CD4-positive, alpha-beta T cell treated with Interleukin-15 for 1 hour (primary cell): Measurements from ENCODE around the gene RDH13.
"Not testable (repeated sequence)": the region's sequence is repeated elsewhere in the genome, so short reads cannot be mapped to it uniquely, and the experiment has no call there.

Source experiments
- DNase-seq: peaks from one replicate; pipeline ENCODE4 v3.0.0-alpha.2; 2020

RDH13 gene

GRCh38 chr19:55042688-55043087 lies 20.3 kb downstream of the RDH13 start:
- no peak for DNase-seq

- DNase-seq: no peak
These were observed 20.6 kb downstream of the RDH13 start for GRCh38 chr19:55042344-55042678.

DNA sequence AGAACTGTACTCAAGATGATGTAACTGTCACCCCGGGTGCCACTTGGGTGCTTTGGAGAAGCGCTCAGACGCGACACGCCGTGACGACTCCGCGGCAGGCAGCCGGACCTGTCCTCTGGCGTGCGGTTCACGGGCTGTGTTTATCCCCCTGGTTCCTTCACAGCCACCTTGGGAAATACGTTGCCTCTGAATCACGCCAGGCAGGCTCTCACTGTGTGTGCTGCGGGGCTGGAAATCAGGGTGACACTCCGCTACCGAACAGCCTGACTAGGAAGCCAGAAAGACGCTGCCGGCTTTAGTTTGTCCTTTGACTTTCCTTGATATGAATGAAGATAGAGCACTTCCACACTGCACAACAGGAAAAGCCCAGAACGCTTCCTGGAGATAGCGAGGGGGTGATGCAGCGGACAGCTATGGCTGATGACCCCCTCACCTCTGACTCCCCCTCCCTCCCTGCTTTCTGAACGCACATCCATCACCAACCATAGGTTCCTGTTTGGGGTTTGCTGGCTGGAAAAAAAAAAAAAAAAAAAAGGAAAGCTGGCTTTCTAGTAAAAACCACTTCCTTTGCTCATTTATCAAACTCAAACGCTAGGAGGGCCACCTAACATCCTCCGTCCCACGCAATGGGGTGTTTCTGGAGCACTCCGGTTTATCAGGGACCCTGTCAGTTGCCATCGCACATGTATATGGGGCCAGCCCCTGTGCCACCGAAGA lies 21.2 kb downstream of the RDH13 start:
- DNase-seq: no peak

DNA sequence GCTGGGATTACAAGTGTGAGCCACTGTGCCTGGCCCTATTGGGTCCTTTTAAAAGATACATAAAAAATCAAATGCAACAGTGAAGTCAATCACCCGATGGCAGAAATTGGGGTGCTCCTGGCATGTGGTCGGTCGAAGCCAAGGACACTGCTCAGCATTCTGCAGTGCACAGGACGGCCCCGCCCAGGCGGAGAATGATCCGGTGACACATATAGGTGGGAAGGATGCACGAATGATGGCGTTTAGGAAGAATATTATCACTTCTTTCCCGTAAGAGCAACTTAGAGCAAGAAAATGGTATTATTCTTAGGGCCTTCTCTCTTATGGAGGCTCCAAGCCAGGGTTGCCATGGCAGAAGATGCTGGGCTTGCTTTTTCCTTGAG lies 21.7 kb downstream of the RDH13 start:
- DNase-seq: no peak

GRCh38 chr19:55040654-55041053 lies 22.3 kb downstream of the RDH13 start:
- DNase-seq: not testable (repeated sequence)

GRCh38 chr19:55037603-55038002 lies 25.3 kb downstream of the RDH13 start:
- DNase-seq: not testable (repeated sequence)

DNA sequence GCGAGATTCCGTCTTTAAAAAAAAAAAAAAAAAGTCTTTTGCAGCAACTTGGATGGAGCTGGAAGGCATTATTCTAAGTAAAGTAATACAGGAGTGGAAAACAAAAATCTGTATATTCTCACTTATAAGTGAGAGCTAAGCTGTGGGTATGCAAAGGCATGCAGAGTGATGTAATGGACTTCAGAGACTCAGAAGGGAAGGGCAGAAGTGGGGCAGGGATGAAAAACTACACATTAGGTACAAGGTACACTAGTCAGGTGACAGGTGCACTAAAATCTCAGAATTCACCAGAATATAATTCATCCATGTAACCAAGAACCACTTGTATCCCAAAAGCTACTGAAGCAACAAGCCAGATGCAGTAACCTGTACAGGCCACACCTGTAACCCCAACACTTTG lies 26.9 kb downstream of the RDH13 start:
- no peak for DNase-seq

DNA sequence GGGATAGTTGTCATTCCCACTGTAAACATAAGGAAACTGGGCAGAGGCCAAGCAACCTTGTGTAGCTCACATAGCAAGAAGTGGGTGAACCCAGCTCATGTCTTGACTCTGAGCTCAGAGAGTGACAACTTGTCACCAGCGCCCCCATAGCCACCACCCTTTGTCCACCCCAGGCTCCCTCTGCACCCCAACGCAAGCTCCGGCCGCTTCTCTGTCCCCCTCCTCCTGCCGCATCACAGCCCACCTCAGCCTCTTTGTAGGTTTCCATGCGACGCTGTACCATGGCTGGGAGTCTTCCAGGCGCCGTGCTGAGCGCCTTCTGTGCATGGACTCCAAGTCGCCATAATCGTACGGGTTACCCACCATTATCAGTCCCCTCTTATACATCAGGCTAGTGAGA lies 28.2 kb downstream of the RDH13 start:
- no peak for DNase-seq

DNA sequence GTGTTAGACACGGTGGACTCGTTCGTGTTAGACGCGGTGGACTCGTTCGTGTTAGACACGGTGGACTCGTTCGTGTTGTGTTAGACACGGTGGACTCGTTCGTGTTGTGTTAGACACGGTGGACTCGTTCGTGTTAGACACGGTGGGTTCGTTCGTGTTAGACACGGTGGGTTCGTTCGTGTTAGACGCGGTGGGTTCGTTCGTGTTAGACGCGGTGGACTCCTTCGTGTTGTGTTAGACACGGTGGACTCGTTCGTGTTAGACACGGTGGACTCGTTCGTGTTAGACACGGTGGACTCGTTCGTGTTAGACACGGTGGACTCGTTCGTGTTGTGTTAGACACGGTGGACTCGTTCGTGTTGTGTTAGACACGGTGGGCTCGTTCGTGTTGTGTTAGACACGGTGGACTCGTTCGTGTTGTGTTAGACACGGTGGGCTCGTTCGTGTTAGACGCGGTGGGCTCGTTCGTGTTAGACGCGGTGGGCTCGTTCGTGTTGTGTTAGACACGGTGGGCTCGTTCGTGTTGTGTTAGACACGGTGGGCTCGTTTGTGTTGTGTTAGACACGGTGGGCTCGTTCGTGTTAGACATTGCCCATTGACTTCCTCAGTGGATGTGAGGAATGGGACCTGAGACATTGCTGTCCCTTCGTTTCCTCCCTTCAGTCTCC lies 29.8 kb downstream of the RDH13 start:
- DNase-seq: not testable (repeated sequence)

DNA sequence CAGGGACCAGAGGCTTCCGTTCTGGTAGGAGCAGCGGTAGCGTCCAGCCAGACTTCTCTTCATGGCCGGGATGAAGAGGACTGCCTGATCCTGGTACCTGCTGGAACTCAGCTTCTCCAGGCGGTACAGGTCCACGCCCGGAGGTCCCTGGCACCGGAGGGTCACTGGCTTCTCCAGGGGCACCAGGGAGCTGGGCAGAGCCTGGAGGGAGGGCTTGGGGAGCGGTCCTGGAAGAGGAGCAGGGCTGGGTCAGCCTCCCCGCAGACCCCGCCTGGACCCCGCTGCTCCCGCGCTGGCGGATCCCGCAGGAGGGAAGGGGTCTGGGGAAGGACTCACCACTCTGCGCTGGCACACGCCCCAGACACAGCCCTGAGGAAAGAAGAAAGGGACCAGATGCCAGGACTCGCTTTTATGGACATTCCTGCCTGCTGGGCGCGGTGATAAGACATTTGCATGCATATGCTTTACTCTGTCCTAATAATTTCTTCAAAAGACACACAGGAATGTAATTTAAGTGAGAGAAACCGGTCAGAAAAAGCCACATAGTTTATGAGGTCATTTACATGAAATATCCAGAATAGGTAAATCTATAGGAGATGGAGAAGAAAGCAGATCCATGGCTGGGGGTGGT lies 30.7 kb downstream of the RDH13 start:
- DNase-seq: no peak

DNA sequence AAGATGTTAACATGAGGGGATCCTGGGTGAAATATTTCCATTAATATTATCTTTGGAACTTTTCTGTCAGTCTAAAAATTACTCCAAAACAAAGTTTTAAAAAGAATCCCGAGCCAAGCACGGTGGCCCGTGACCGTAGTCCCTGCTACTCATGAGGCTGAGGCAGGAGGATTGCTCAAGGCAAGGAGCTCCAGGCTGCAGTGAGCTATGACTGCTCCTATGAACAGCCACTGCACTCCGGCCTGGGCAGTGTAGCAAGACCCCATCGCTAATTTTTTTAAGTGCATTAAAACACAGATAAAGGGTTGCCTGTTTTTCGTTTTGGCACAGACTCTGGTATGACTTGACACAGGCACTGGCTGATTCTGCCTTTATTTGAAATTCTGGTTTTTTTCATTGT lies 31.8 kb downstream of the RDH13 start:
- no peak for DNase-seq

DNA sequence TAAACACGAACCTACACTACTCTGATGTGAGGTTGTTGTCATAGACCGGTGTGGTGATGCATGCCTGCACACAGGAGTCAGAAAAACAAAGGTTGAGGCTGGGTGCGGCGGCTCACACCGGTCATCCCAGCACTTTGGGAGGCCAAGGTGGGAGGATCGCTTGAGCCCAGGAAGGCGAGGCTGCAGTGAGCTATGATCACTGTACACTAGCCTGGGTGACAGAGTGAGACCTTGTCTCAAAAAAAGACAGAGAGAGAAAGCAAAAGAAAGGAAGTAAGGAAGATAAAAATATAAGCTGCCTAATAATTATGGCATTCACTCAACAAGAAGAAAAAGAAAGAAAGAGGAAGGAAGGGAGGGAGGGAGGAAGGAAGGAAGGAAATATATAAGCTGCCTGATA lies 34.2 kb downstream of the RDH13 start:
- no peak for DNase-seq

DNA sequence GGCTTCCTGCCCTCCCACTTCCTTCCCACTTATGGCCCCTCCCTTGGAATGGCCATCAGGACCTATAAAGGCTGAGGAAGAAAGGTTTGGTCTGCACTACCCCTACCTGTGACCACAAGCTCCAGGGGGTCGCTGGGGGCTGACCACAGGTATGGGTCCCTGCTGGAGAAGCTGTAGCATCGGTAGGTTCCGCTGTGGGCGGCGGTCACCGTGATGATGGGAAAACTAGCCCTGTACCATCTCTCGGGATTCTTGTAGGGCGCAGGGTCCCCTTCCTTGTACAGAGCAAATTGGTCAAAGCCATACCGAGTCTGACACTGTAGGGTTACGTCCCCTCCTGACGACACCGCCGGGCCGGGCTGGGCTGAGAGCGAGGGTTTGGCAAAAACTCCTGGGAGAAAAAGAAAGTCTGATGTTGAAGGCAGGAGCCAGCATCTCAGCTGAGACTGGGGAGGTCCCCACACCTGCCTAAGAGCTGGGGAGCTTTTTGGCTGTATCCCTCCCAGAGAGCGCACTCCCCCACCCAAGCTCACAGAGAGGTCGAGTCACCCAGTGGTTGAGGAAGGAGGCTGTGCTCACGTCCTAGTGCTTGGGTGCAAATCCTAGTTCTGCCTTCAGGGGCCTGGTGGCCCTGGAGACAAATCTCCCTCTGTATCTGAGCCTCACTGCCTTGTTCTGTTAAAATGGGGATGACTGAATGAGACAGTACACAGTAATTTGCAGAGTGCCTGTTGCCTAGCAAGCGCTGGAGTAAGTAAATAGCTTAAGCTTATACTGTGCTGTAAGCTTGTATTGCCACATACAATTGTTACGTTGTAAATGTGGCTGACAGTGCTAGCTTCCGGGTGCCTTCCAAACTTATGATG lies 35.2 kb downstream of the RDH13 start:
- DNase-seq: no peak

DNA sequence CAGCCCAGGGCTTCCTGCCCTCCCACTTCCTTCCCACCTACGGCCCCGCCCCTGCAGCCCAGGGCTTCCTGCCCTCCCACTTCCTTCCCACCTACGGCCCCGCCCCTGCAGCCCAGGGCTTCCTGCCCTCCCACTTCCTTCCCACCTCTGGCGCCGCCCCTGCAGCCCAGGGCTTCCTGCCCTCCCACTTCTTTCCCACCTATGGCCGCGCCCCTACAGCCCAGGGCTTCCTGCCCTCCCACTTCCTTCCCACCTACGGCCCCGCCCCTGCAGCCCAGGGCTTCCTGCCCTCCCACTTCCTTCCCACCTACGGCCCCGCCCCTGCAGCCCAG lies 35.8 kb downstream of the RDH13 start:
- DNase-seq: not testable (repeated sequence)

GRCh38 chr19:55024111-55024510 lies 38.8 kb downstream of the RDH13 start:
- DNase-seq: no peak

GRCh38 chr19:55020351-55020750 lies 42.6 kb downstream of the RDH13 start:
- DNase-seq: not testable (repeated sequence)

DNA sequence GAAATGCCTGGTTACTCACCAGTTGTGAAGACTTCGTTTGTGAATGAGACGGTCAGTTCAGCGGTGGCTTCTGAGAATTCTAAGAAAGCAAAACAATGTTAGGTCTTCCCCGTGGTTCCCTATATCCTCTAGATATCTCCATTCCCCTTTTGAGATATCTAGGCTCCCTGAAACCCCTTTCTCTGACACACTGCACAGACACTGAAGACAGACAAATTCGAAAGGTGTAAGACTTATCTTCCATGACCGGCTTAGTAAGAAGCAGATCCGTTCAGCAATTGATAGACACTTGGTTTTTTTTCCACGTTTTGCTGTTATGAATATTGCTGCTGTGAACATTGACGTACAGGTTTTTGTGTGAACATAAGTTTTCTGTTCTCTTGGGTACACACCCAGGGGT lies 44.3 kb downstream of the RDH13 start:
- DNase-seq: no peak

GRCh38 chr19:55018216-55018615 lies 44.7 kb downstream of the RDH13 start:
- DNase-seq: no peak

- DNase-seq: no peak
These were observed 46.9 kb downstream of the RDH13 start for GRCh38 chr19:55016017-55016416.

- DNase-seq: no peak
These were observed 47.8 kb downstream of the RDH13 start for GRCh38 chr19:55015126-55015525.

DNA sequence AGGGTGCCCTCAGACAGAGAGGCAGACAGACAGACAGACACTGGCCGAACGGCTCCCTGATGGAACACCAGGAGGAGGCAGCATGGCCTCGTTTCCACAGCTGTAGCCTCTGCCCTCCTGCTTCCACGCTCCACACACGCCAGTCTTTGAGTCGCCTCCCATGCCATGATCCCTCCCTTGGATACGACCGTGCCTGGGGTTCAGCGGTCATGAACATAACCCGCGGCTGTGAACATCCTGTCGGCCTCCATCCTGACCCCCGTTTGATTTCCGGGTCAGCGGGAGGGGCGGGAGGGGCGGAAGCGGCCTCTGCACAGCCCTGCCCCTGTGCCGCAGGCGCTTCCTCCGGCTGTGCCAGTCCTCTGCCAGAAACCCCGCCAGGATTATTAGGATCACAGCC lies 48.2 kb downstream of the RDH13 start:
- DNase-seq: no peak

DNA sequence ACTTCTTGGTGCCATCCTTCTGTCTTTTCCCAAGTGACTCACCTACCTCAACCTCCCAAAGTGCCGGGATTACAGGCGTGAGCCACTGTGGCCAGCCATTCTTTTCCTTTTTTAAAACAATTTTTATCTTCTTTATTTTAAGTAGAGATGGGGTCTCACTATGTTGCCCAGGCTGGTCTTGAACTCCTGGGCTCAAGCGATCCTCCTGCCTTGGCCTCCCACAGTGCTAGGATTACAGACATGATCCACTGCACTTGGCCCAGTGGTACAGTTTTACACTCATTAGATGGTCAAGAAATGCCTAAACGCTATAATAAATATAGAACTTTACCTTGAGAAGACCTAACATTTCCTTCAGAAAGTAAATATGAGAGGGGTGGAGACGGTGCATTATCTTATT lies 49.4 kb downstream of the RDH13 start:
- DNase-seq: no peak

DNA sequence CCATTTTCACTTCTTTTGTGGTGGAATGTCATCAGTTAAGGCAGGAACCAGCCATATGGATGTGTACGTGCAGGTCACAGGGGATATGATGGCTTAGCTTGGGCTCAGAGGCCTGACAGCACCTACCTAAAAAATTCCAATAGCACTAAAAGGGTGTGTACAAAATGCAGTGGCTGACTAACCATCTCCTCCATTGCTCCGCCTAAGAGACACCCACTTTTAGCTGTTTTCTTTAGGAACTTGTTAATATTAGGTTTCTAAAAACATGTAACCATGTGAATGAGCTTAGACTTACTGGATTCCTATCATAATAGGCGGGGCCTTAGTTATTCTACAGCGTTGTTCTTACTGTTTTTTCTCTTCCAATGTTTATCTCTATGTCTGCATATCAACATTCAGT lies 50.6 kb downstream of the RDH13 start:
- DNase-seq: no peak

- DNase-seq: not testable (repeated sequence)
These were observed 52.4 kb downstream of the RDH13 start for GRCh38 chr19:55010561-55010960.
